Peyer's patch (tissue), 4 donors: Measurements from ENCODE around the gene CACNG3.

ENCODE experiments used
- POLR2A ChIP-seq, 2 donors: fragments of 450-650 bp; IDR thresholded peaks; one replicate each; pipeline ENCODE4 v1.5.1; 2017; ENCODE audit warnings: antibody characterized with exemption in 2 of 2, mild to moderate bottlenecking in 2 of 2, moderate library complexity in 2 of 2
- TF ChIP-seq, protein P1 (sequence below), 6 experiments: fragments of 450-650 bp in 4 of 6; fragments of 200-600 bp in 2 of 6; sonication (generic) in 1 of 6; IDR thresholded peaks; one replicate each; pipeline ENCODE4 v1.5.1; 2017 to 2019; ENCODE audit warnings: antibody characterized with exemption in 6 of 6, mild to moderate bottlenecking in 3 of 6, moderate library complexity in 1 of 6

DNA sequence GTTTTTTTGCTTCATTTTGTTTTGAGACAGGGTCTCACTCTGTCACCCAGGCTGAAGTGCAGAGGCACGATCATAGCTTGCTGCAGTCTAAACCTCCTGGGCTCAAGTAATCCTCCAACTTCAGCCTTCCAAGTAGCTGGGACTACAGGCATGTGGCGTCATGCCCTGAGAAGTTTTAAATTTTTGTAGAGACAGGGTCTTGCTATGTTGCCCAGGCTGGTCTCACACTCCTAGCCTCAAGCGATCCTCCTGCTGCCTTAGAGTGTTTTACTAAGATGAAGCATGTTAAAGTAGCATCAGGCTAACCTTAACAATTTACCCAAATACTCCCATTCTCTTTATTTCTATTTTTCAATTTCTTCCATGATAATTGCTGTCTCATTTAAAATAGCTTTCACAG is 49.2 kb upstream of the CACNG3 start:
- TF ChIP-seq, protein P1, sequence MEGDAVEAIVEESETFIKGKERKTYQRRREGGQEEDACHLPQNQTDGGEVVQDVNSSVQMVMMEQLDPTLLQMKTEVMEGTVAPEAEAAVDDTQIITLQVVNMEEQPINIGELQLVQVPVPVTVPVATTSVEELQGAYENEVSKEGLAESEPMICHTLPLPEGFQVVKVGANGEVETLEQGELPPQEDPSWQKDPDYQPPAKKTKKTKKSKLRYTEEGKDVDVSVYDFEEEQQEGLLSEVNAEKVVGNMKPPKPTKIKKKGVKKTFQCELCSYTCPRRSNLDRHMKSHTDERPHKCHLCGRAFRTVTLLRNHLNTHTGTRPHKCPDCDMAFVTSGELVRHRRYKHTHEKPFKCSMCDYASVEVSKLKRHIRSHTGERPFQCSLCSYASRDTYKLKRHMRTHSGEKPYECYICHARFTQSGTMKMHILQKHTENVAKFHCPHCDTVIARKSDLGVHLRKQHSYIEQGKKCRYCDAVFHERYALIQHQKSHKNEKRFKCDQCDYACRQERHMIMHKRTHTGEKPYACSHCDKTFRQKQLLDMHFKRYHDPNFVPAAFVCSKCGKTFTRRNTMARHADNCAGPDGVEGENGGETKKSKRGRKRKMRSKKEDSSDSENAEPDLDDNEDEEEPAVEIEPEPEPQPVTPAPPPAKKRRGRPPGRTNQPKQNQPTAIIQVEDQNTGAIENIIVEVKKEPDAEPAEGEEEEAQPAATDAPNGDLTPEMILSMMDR (IDR thresholded peaks at IDR 0.05), result no peak
- TF ChIP-seq POLR2A (IDR thresholded peaks at IDR 0.05), result no peak
